Sigmoid colon (tissue), 4 donors: ENCODE results near the gene GNAT1.

Experiments used
- POLR2AphosphoS5 ChIP-seq, 4 donors: sonication (generic); formaldehyde crosslinking; IDR thresholded peaks; one replicate each; pipeline ENCODE4 v1.6.1; 2017; ENCODE audit warnings: antibody characterized with exemption in 4 of 4
- TF ChIP-seq, protein P1 (sequence below), 4 experiments: fragments of 450-650 bp in 3 of 4; fragments of 200-600 bp in 1 of 4; IDR thresholded peaks; one replicate each; pipeline ENCODE4 v1.5.1; 2016 to 2019; ENCODE audit warnings: antibody characterized with exemption in 4 of 4, mild to moderate bottlenecking in 3 of 4, moderate library complexity in 2 of 4

DNA sequence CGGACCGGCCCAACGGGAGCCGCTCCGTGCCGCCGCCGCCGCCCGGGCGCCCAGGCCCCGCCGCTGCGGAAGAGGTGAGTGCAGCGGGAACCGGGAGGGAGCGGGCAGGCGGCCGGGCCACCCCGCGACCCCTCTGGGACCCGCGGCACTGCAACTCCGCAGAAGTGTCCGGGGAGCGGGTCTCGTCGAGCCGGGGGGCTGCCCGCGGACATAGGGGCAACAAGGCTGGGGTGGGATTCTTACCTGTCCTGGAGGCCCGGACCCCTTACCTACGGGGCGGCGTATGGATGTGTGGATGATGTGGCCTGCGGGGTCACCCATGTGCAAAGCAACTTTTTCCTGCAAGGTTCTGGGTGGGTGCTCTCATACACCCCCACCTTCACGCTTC lies 35.9 kb upstream of the GNAT1 start:
- TF ChIP-seq, protein P1, sequence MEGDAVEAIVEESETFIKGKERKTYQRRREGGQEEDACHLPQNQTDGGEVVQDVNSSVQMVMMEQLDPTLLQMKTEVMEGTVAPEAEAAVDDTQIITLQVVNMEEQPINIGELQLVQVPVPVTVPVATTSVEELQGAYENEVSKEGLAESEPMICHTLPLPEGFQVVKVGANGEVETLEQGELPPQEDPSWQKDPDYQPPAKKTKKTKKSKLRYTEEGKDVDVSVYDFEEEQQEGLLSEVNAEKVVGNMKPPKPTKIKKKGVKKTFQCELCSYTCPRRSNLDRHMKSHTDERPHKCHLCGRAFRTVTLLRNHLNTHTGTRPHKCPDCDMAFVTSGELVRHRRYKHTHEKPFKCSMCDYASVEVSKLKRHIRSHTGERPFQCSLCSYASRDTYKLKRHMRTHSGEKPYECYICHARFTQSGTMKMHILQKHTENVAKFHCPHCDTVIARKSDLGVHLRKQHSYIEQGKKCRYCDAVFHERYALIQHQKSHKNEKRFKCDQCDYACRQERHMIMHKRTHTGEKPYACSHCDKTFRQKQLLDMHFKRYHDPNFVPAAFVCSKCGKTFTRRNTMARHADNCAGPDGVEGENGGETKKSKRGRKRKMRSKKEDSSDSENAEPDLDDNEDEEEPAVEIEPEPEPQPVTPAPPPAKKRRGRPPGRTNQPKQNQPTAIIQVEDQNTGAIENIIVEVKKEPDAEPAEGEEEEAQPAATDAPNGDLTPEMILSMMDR (IDR thresholded peaks at IDR 0.05), result no peak
- TF ChIP-seq POLR2AphosphoS5 (IDR thresholded peaks at IDR 0.05), result no peak
